ENCODE data around the gene CFDP1. TPM values are rescaled to one million over a fixed set of nuclear protein-coding genes. Genes with fewer than 3 reads are reported as not detected.

CFDP1 gene
- total RNA-seq, 4 donors from 2014 or later = 51.2 to 318 (median 145) TPM

DNA sequence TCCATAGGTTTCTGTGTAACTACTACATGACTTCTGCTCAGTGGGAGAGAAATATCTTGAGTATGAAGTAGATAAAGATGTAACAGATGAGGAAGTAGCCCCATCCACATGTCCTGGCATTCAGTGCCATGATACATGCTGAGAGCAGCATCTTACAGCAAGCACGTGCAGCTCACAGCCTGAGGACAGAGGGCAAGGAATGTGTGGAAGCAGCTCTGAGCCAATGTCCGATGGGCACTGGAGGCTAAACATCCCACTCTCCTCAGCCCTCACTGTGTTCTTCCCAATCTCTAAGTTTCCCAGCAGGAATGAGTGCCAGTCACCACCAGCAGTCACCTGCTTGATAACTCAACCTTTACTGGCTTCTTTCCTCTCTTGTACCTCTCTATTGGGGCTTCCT, 40.4 kb downstream of the CFDP1 start:
- TF ChIP-seq POLR2A (IDR thresholded peaks at IDR 0.05) (no peak), POLR2AphosphoS5 (IDR thresholded peaks at IDR 0.05) (no peak), EP300 (IDR thresholded peaks at IDR 0.05; ENCODE audit: low read depth) (no peak)
- TF ChIP-seq, protein P1, sequence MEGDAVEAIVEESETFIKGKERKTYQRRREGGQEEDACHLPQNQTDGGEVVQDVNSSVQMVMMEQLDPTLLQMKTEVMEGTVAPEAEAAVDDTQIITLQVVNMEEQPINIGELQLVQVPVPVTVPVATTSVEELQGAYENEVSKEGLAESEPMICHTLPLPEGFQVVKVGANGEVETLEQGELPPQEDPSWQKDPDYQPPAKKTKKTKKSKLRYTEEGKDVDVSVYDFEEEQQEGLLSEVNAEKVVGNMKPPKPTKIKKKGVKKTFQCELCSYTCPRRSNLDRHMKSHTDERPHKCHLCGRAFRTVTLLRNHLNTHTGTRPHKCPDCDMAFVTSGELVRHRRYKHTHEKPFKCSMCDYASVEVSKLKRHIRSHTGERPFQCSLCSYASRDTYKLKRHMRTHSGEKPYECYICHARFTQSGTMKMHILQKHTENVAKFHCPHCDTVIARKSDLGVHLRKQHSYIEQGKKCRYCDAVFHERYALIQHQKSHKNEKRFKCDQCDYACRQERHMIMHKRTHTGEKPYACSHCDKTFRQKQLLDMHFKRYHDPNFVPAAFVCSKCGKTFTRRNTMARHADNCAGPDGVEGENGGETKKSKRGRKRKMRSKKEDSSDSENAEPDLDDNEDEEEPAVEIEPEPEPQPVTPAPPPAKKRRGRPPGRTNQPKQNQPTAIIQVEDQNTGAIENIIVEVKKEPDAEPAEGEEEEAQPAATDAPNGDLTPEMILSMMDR (IDR thresholded peaks at IDR 0.05) = no peak
- Histone ChIP-seq H3K36me3 (peaks cover 0 to 13% (median 3%) of the 10 kb centered on the region in 4 donors), H3K4me1 (peaks cover 0 to 4% (median 0%) of the 10 kb centered on the region in 4 donors), H3K4me3 (no peak overlapping the region), H3K9me3 (no peaks in the 10 kb centered on the region), H3K27ac (no peak overlapping the region), H3K27me3 (no peaks in the 10 kb centered on the region)
- in situ Hi-C loops (cut with MboI; ENCODE audit: low pct_ligation_motif_present in 1 of 4, low pct_unique_long_range_greater_than_20kb in 1 of 4, low sequenced_read_pairs in 3 of 4) (loop anchor here in 3 of 4 donors (5.0 to 25.0 kb wide), 4 partner anchors 171 to 406 kb away; partner anchors contain the start of genes CTRB1 (in 2 of the 3), CTRB2 (in 1 of the 3), WDR59 (in 1 of the 3) and ZNRF1 (in 1 of the 3)), intact Hi-C loops (cut with DNase I; ENCODE audit: low total_unique reads) (no loop called here)
- 60 to 77% methylated on average over 1 to 2 of the region's 2 CpGs for WGBS, 2 donors (ENCODE audit: low coverage in 1 of 2)
- DNase-seq = no peak

DNA sequence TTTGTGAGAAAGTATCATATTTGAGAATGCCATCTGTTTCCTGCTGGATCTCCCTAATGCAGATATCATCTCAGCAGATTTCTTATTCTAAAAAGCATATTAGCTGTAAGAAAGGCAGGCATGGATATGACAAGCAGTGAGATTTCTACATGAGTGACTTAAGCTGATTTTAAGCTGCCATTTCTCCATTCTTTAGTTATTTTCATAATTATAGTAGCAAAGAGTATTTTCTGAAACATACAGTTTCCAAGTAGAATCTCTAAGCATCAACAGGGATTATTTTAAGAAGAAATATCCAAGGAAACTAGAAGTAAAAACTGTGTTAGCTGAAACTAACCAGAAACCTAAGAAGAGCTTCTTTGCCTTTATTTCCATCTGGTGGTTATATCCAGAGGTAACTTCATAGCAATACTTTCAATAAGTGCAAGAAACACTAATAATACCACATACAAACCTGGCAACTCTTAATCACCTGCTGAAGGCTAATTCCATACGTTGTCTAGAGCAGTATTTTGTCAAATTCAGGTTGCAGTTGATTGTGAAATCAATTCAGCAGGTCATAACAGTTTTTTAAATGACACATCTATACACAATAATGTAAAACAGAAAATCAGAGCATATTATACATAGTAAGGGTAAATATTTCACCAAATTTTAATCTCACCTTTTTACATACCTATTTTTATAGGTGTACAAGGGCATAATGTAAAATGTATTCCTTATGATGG, 42.2 kb downstream of the CFDP1 start:
- no peaks in the 10 kb centered on the region for H3K9me3 ChIP-seq
- H3K27ac ChIP-seq = no peak overlapping the region
- DNase-seq = no peak
- no peak overlapping the region for H3K4me3 ChIP-seq
- TF ChIP-seq POLR2A (IDR thresholded peaks at IDR 0.05) = no peak
- TF ChIP-seq EP300 (IDR thresholded peaks at IDR 0.05; ENCODE audit: low read depth) = no peak
- TF ChIP-seq, protein P1 (IDR thresholded peaks at IDR 0.05) = no peak
- no peak for TF ChIP-seq POLR2AphosphoS5 (IDR thresholded peaks at IDR 0.05)
- in situ Hi-C loops (cut with MboI; ENCODE audit: low pct_ligation_motif_present in 1 of 4, low pct_unique_long_range_greater_than_20kb in 1 of 4, low sequenced_read_pairs in 3 of 4) = loop anchor here in 3 of 4 donors (5.0 to 25.0 kb wide), 4 partner anchors 169 to 404 kb away; partner anchors contain the start of genes CTRB1 (in 2 of the 3), CTRB2 (in 1 of the 3), WDR59 (in 1 of the 3) and ZNRF1 (in 1 of the 3)
- 80 to 86% methylated on average over 1 of the region's 1 CpG for WGBS, 2 donors (ENCODE audit: low coverage in 1 of 2)
- no peaks in the 10 kb centered on the region for H3K27me3 ChIP-seq
- intact Hi-C loops (cut with DNase I; ENCODE audit: low total_unique reads) = no loop called here
- peaks cover 0 to 13% (median 3%) of the 10 kb centered on the region in 4 donors for H3K36me3 ChIP-seq
- H3K4me1 ChIP-seq = peaks cover 0 to 4% (median 0%) of the 10 kb centered on the region in 4 donors

- intact Hi-C loops (cut with DNase I; ENCODE audit: low total_unique reads) = no loop called here
- Histone ChIP-seq H3K36me3 (peaks cover 0 to 11% (median 2%) of the 10 kb centered on the region in 4 donors), H3K4me1 (peaks cover 0 to 4% (median 2%) of the 10 kb centered on the region in 4 donors), H3K4me3 (no peak overlapping the region), H3K27ac (peak overlapping the region in 3 of 4 donors; percentile 9 to 15 (median 10)), H3K9me3 (no peaks in the 10 kb centered on the region), H3K27me3 (no peaks in the 10 kb centered on the region)
- TF ChIP-seq, protein P1 (IDR thresholded peaks at IDR 0.05) = no peak
- no peak for TF ChIP-seq EP300 (IDR thresholded peaks at IDR 0.05; ENCODE audit: low read depth)
- TF ChIP-seq POLR2A (IDR thresholded peaks at IDR 0.05) = no peak
- no peak for TF ChIP-seq POLR2AphosphoS5 (IDR thresholded peaks at IDR 0.05)
- DNase-seq = no peak
- in situ Hi-C loops (cut with MboI; ENCODE audit: low pct_ligation_motif_present in 1 of 4, low pct_unique_long_range_greater_than_20kb in 1 of 4, low sequenced_read_pairs in 3 of 4) = loop anchor here in 3 of 4 donors (10.0 to 25.0 kb wide), 4 partner anchors 144 to 402 kb away; partner anchors contain the start of genes CTRB2 (in 2 of the 3), CTRB1 (in 1 of the 3), WDR59 (in 1 of the 3) and ZNRF1 (in 1 of the 3)
- 86 to 95% methylated on average over 2 of the region's 2 CpGs for WGBS, 2 donors (ENCODE audit: low coverage in 1 of 2)
These were observed 44.1 kb downstream of the CFDP1 start for GRCh38 chr16:75389096-75389690.

GRCh38 chr16:75387951-75388350, 45.4 kb downstream of the CFDP1 start:
- DNase-seq = no peak
- in situ Hi-C loops (cut with MboI; ENCODE audit: low pct_ligation_motif_present in 1 of 4, low pct_unique_long_range_greater_than_20kb in 1 of 4, low sequenced_read_pairs in 3 of 4) (loop anchor here in 3 of 4 donors (10.0 to 25.0 kb wide), 4 partner anchors 143 to 401 kb away; partner anchors contain the start of genes CTRB2 (in 2 of the 3), CTRB1 (in 1 of the 3), WDR59 (in 1 of the 3) and ZNRF1 (in 1 of the 3)), intact Hi-C loops (cut with DNase I; ENCODE audit: low total_unique reads) (no loop called here)
- no peaks in the 10 kb centered on the region for H3K27me3 ChIP-seq
- no peaks in the 10 kb centered on the region for H3K9me3 ChIP-seq
- peaks cover 0 to 7% (median 0%) of the 10 kb centered on the region in 4 donors for H3K36me3 ChIP-seq
- TF ChIP-seq EP300 (IDR thresholded peaks at IDR 0.05; ENCODE audit: low read depth) (no peak), POLR2A (IDR thresholded peaks at IDR 0.05) (no peak)
- TF ChIP-seq, protein P1 (IDR thresholded peaks at IDR 0.05) = no peak
- 84 to 88% methylated on average over 3 to 4 of the region's 4 CpGs for WGBS, 2 donors (ENCODE audit: low coverage in 1 of 2)
- H3K27ac ChIP-seq = no peak overlapping the region
- peaks cover 0 to 4% (median 2%) of the 10 kb centered on the region in 4 donors for H3K4me1 ChIP-seq
- no peak overlapping the region for H3K4me3 ChIP-seq
